ENCODE measurements around the gene YKT6.

Gene YKT6

DNA sequence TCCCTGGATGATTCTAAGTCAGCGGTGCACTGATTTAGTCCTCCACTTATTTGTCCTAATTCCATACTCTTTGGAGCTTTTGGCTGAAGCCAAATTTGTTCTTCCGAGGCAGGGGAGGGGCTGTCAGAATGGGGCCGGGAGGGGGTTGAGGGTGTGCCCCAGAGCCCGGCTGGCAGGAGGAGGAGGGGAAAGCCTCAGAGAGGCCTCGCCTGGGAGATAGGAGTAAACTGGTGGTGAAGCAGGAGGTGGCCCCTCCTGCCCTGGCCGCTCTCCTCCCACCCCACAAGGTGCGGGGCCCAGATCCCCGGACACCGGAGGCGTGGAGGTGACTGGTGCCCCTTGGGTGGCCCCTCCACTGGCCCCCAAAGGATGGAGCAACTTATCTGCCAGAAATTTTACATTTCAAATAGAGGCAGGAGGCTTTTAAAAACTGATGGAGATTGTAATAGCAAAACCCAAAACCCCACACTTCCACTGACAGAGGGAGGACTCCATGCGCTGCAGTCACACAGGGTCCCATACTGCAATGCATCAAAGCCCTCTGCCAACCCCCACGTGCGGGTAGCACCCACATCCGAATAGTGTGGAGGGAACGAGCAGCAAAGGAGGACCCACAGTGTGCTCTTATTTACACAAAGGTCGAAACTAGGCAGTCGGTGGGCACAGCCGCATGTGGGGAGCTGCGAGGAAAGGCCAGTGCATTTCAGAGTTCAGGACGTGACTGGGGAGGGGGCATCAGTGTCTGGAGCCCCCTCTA is 62.7 kb downstream of the YKT6 start:
- DNase-seq = no peak

All from NCI-H524 (cell line).